Omental fat pad (tissue), 4 donors: Measurements from ENCODE around the gene DESI1. TPM values are rescaled to one million over a fixed set of nuclear protein-coding genes. Genes with fewer than 3 reads are reported as not detected.

Experiments used
- ATAC-seq: fragments of 150-250 bp; one replicate; pipeline ENCODE4 v1.9.1; 2016; ENCODE audit warnings: mild to moderate bottlenecking, moderate library complexity; ENCODE audit not compliant: low FRiP score
- DNase-seq: peaks from one replicate; pipeline ENCODE4 v3.0.0-alpha.2; 2019; ENCODE audit warnings: low spot score
- total RNA-seq, 4 donors: library from RNA; depleted of rRNA; stranded (reverse); fragments of >200 nt; gene quantifications; one replicate each; pipeline ENCODE4 v1.1.0, GENCODE V29; 2016
- TF ChIP-seq, protein P1 (sequence below), 3 donors: fragments of 450-650 bp; IDR thresholded peaks; one replicate each; pipeline ENCODE4 v1.5.1; 2016 to 2017; ENCODE audit warnings: antibody characterized with exemption in 3 of 3, mild to moderate bottlenecking in 3 of 3, moderate library complexity in 2 of 3

The DESI1 gene
- total RNA-seq, 4 donors from 2014 or later = 16.0 to 22.1 (median 19.5) TPM

DNA sequence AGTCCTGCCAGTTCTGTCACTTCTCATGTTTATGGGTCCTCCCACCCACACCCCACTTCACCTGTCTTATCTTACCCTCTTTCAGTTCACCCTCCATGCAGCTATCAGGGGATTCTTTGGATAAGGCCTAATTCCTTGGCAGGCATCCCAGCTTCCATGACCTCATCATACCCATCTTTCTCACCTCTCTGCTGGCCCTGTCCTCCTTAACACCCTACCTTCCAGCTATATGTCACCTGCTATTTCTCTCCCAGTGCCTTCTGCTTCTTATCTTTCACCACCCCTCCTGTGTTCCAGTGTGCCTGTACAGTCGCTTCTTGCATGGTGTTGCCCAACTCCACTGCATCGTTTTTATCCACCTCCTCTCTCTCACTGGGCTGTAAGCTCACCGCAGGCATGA lies 39.6 kb upstream of the DESI1 start:
- TF ChIP-seq, protein P1, sequence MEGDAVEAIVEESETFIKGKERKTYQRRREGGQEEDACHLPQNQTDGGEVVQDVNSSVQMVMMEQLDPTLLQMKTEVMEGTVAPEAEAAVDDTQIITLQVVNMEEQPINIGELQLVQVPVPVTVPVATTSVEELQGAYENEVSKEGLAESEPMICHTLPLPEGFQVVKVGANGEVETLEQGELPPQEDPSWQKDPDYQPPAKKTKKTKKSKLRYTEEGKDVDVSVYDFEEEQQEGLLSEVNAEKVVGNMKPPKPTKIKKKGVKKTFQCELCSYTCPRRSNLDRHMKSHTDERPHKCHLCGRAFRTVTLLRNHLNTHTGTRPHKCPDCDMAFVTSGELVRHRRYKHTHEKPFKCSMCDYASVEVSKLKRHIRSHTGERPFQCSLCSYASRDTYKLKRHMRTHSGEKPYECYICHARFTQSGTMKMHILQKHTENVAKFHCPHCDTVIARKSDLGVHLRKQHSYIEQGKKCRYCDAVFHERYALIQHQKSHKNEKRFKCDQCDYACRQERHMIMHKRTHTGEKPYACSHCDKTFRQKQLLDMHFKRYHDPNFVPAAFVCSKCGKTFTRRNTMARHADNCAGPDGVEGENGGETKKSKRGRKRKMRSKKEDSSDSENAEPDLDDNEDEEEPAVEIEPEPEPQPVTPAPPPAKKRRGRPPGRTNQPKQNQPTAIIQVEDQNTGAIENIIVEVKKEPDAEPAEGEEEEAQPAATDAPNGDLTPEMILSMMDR (IDR thresholded peaks at IDR 0.05) = no peak
- DNase-seq (no peak), ATAC-seq (peak; percentile 30)

DNA sequence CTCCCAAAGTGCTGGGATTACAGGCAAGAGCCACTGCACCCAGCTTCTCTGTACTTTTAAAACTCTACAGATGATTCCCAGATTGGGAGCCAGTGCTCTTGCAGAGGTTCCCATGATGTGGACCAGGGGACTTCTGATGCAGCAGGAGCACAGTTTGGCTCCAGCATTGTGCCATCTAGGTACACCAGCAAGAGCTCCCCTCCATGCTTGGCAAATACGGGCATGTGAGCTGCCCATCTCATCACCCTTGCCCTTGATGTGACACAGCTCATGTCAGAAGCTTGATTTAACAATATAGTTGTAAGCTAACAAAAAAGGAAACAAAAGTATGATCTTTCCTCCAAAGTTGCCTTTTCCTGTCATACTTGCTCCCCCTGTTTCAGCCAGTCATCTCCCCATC lies 39.1 kb upstream of the DESI1 start:
- TF ChIP-seq, protein P1 (IDR thresholded peaks at IDR 0.05) = no peak
- ATAC-seq (no peak), DNase-seq (no peak)

DNA sequence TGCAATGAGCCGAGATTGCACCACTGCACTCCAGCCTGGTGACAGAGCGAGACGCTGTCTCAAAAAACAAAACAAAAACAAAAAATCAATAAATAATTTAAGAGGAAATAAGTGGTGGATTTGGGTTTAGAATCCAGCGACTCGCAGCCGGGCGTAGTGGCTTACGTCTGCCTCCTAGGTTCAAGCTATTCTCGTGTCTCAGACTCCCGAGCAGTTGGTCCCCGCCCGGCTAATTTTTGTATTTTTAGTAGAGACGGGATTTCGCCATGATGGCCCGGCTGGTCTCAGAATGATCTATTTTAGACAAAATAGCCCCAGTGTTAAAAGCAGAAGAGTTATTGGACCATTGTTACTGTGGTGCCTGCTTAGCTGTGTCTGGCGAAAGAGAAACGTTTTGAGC lies 38.0 kb upstream of the DESI1 start:
- DNase-seq = no peak
- ATAC-seq = no peak
- TF ChIP-seq, protein P1 (IDR thresholded peaks at IDR 0.05) = no peak

DNA sequence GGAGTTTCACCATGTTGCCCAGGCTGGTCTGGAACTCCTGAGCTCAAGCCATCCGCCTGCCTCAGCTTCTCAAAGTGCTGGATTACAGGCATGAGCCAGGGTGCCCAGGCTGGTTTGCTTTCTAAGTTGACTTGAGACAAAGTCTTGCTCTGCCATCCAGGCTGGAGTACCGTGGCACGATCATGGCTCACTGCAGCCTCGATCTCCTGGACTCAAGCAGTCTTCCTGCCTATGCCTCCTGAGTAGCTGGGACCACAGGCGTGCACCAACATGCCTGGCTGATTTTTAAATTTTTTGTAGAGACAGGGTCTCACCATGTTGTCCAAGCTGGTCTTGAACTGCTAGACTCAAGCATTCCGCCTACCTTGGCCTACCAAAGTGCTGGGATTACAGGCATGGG lies 36.9 kb upstream of the DESI1 start:
- DNase-seq (no peak), ATAC-seq (no peak)
- TF ChIP-seq, protein P1 (IDR thresholded peaks at IDR 0.05) = no peak

DNA sequence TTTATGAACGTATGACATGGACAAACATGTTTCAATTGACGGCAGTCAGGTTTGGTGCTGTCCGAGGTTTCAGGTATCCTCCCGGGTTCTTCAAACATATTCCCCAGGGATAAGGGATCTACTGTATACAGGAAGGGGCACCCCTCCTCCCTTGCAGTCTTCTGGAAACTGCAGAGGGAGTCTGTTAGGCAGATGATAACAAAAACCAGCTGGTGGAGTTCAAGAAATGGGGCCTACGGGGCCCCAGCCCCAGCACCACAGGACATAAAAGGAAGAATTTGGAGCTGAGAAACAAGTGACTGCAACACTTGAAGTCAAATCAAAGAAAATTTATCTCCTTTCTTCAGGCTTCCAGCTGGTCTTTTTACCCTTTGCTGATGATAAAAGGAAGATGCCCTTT lies 35.7 kb upstream of the DESI1 start:
- TF ChIP-seq, protein P1 (IDR thresholded peaks at IDR 0.05) = no peak
- DNase-seq (no peak), ATAC-seq (no peak)

DNA sequence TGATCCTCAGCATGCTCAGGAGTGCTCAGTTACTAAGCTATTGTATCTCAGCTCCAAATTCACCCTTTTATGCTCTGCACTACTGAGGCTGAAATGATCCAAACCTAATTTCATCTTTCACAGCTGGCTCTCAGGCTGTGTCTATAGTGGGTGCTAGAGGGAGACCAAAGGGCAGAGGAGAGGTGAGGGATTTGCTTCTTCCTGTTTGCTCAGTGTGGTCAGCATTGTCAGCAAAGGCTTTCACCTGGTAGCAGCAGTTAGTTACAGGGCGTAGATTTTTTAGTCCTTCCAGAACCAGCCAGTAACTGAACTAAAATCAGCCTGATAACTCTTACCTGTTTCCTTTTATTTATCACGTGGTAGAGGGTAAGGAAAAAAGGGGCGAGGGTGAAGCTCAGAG lies 33.5 kb upstream of the DESI1 start:
- TF ChIP-seq, protein P1 (IDR thresholded peaks at IDR 0.05) = no peak
- ATAC-seq (no peak), DNase-seq (no peak)

DNA sequence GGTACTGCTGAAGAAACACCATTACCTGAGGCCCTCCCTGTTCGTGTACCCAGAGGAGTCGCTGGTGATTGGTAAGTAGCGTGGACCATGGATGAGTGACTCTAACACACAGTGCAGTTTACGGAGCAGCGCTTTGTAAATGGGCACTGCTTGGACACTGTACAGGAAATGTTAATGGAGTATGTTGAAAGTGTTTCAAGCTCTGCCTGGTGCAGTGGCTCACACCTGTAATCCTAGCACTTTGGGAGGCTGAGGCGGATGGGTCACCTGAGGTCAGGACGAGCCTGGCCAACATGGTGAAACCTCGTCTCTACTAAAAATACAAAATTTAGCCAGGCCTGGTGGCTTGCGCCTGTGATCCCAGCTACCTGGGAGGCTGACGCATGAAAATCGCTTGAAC lies 30.0 kb upstream of the DESI1 start:
- no peak for ATAC-seq
- no peak for DNase-seq
- TF ChIP-seq, protein P1 (IDR thresholded peaks at IDR 0.05) = no peak
